H1 (cell line): Measurements from ENCODE around the gene L1TD1. TPM values are rescaled to one million over a fixed set of nuclear protein-coding genes. Genes with fewer than 3 reads are reported as not detected.
A peak's percentile ranks its signal among the peaks of the same experiment; 100 is the strongest.

ENCODE experiments used
- CTCF ChIA-PET: fragments of 300-600 bp; sonication (Branson Sonifier 250); formaldehyde crosslinking; loops from one replicate; lab custom pipeline; 2021; ENCODE audit not compliant: partially characterized antibody; lab: Charles Lee
- POLR2A ChIA-PET: fragments of 300-600 bp; sonication (Branson Sonifier 250); formaldehyde crosslinking; loops from one replicate; lab custom pipeline; 2021; ENCODE audit warnings: inconsistent platforms; ENCODE audit not compliant: partially characterized antibody; lab: Charles Lee
- DNase-seq, 2 experiments: peaks; one replicate each; pipeline versions ENCODE4 v3.0.0 to v3.0.0-alpha.2; 2010 to 2022; ENCODE audit warnings: low spot score in 2 of 2, low read depth in 1 of 2, mixed read lengths in 1 of 2
- FAIRE-seq: peaks from 2 replicates; lab custom pipeline; 2011; peaks lifted over from hg19 to GRCh38; lab: Jason Lieb, UNC
- H2AFZ ChIP-seq: 2 replicates; pipeline ENCODE4 v1.8.1; 2012; ENCODE audit warnings: low read length, inconsistent platforms
- H2AK5ac ChIP-seq: 2 replicates; pipeline ENCODE4 v1.6.1; 2013; ENCODE audit warnings: low read depth, low read length
- H2BK120ac ChIP-seq: replicated peaks from 2 replicates; pipeline ENCODE3; 2013; ENCODE audit warnings: low read depth, low read length, inconsistent platforms
- H2BK12ac ChIP-seq: 2 replicates; pipeline ENCODE4 v1.6.1; 2013; ENCODE audit warnings: low read depth, low read length
- H2BK15ac ChIP-seq: 2 replicates; pipeline ENCODE4 v1.6.1; 2013; ENCODE audit warnings: low read length
- H2BK20ac ChIP-seq: 2 replicates; pipeline ENCODE4 v1.6.1; 2013; ENCODE audit warnings: low read length
- H2BK5ac ChIP-seq: 2 replicates; pipeline ENCODE4 v1.6.1; 2013; ENCODE audit warnings: low read depth, low read length
- H3K14ac ChIP-seq: 2 replicates; pipeline ENCODE4 v1.6.1; 2013; ENCODE audit warnings: inconsistent platforms; ENCODE audit not compliant: insufficient read length
- H3K18ac ChIP-seq: 2 replicates; pipeline ENCODE4 v1.6.1; 2013; ENCODE audit warnings: low read length; ENCODE audit errors: extremely low read depth
- H3K23ac ChIP-seq: 2 replicates; pipeline ENCODE4 v1.6.1; 2013; ENCODE audit warnings: inconsistent platforms; ENCODE audit not compliant: insufficient read length
- H3K23me2 ChIP-seq: 2 replicates; pipeline ENCODE4 v1.6.1; 2013; ENCODE audit warnings: low read depth, low read length
- H3K27ac ChIP-seq: 2 replicates; pipeline ENCODE4 v1.6.1; 2011; ENCODE audit warnings: low read depth, low read length, inconsistent platforms
- H3K27me3 ChIP-seq, 4 experiments: replicated peaks in 1 of 4; 1 replicate in 1 of 4; 2 replicates in 3 of 4; pipeline versions ENCODE4 v1.6.1 to v1.8.1; 2011 to 2013; ENCODE audit warnings: low read length in 3 of 4, mild to moderate bottlenecking in 3 of 4, inconsistent platforms in 2 of 4, mixed read lengths in 2 of 4, moderate library complexity in 1 of 4; ENCODE audit not compliant: control insufficient read depth in 3 of 4, insufficient read depth in 3 of 4; ENCODE audit errors: extremely low read depth in 1 of 4
- H3K36me3 ChIP-seq, 4 experiments: 2 replicates each; pipeline versions ENCODE4 v1.6.1 to v1.8.1; 2011 to 2013; ENCODE audit warnings: mild to moderate bottlenecking in 4 of 4, low read length in 3 of 4, moderate library complexity in 2 of 4, control low read depth in 1 of 4, inconsistent platforms in 1 of 4; ENCODE audit not compliant: insufficient read depth in 4 of 4, control insufficient read depth in 2 of 4
- H3K4ac ChIP-seq: replicated peaks from 2 replicates; pipeline ENCODE3; 2013; ENCODE audit warnings: low read length, low read depth, mixed read lengths, inconsistent platforms; ENCODE audit not compliant: insufficient read length
- H3K4me1 ChIP-seq, 4 experiments: replicated peaks in 1 of 4; 1 replicate in 1 of 4; 2 replicates in 3 of 4; pipeline versions ENCODE4 v1.6.1 to v1.8.1; 2011 to 2013; ENCODE audit warnings: low read length in 3 of 4, inconsistent platforms in 2 of 4, mixed read lengths in 1 of 4; ENCODE audit not compliant: insufficient read depth in 4 of 4, control insufficient read depth in 3 of 4
- H3K4me2 ChIP-seq, 2 experiments: 2 replicates each; pipeline versions ENCODE4 v1.6.1 to v1.8.1; 2011 to 2013; ENCODE audit warnings: low read depth in 2 of 2, low read length in 2 of 2, control low read depth in 1 of 2, inconsistent platforms in 1 of 2, mild to moderate bottlenecking in 1 of 2; ENCODE audit not compliant: insufficient read depth in 1 of 2
- H3K4me3 ChIP-seq, 4 experiments: fragments of 200-600, 300-600 bp in 1 of 4; sonication (generic), shearing (Covaris generic), sonication (Bioruptor Twin) in 1 of 4; 2 replicates each; pipeline versions ENCODE4 v1.5.1 to v1.8.1; 2011 to 2016; ENCODE audit warnings: low read length in 4 of 4, low read depth in 3 of 4, control low read depth in 2 of 4, inconsistent platforms in 2 of 4, mild to moderate bottlenecking in 2 of 4, mixed read lengths in 1 of 4, moderate library complexity in 1 of 4; ENCODE audit not compliant: insufficient read depth in 2 of 4; ENCODE audit errors: extremely low read depth in 1 of 4
- H3K56ac ChIP-seq: replicated peaks from 2 replicates; pipeline ENCODE3; 2013; ENCODE audit warnings: low read depth, mild to moderate bottlenecking, mixed read lengths, low read length, inconsistent platforms; ENCODE audit not compliant: insufficient read length
- H3K79me1 ChIP-seq: 2 replicates; pipeline ENCODE4 v1.6.1; 2013; ENCODE audit warnings: low read depth, low read length, control low read depth
- H3K79me2 ChIP-seq, 2 experiments: 2 replicates each; pipeline versions ENCODE4 v1.6.1 to v1.8.1; 2012 to 2013; ENCODE audit warnings: low read length in 2 of 2, mild to moderate bottlenecking in 2 of 2, inconsistent platforms in 1 of 2; ENCODE audit not compliant: insufficient read depth in 2 of 2, control insufficient read depth in 1 of 2
- H3K9ac ChIP-seq, 4 experiments: replicated peaks in 1 of 4; 1 replicate in 1 of 4; 2 replicates in 3 of 4; pipeline versions ENCODE4 v1.6.1 to v1.8.1; 2011 to 2013; ENCODE audit warnings: low read depth in 3 of 4, low read length in 3 of 4, control low read depth in 2 of 4, mild to moderate bottlenecking in 2 of 4, moderate library complexity in 2 of 4, inconsistent platforms in 1 of 4; ENCODE audit errors: extremely low read depth in 1 of 4
- H3K9me3 ChIP-seq, 2 experiments: 2 replicates each; pipeline versions ENCODE4 v1.6.1 to v1.8.1; 2012 to 2013; ENCODE audit warnings: mild to moderate bottlenecking in 2 of 2, moderate library complexity in 2 of 2, control low read depth in 1 of 2, inconsistent platforms in 1 of 2, low read depth in 1 of 2, low read length in 1 of 2, mixed read lengths in 1 of 2; ENCODE audit not compliant: insufficient read depth in 2 of 2
- H4K20me1 ChIP-seq, 2 experiments: replicated peaks in 1 of 2; 2 replicates each; pipeline versions ENCODE3 to v1.8.1; 2011 to 2013; ENCODE audit warnings: inconsistent platforms in 2 of 2, low read length in 2 of 2, mild to moderate bottlenecking in 1 of 2; ENCODE audit not compliant: insufficient read depth in 2 of 2, control insufficient read depth in 1 of 2
- H4K5ac ChIP-seq: 2 replicates; pipeline ENCODE4 v1.6.1; 2013; ENCODE audit warnings: low read length, low read depth, mixed read lengths, inconsistent platforms; ENCODE audit not compliant: insufficient read length
- H4K8ac ChIP-seq: 2 replicates; pipeline ENCODE4 v1.8.0; 2013; ENCODE audit warnings: mild to moderate bottlenecking, moderate library complexity, low read length, inconsistent platforms; ENCODE audit not compliant: insufficient read depth; ENCODE audit errors: extremely low read depth
- H4K91ac ChIP-seq: replicated peaks from 2 replicates; pipeline ENCODE3; 2013; ENCODE audit warnings: low read length, mixed read lengths, inconsistent platforms; ENCODE audit not compliant: insufficient read length
- CHD2 ChIP-seq: IDR thresholded peaks from 2 replicates; pipeline ENCODE4 v1.6.1; 2012; ENCODE audit warnings: low read length, improper control_type of control experiment
- POLR2A ChIP-seq, 2 experiments: IDR thresholded peaks; 1 replicate in 1 of 2; 2 replicates in 1 of 2; pipeline ENCODE4 v1.6.1; 2011; ENCODE audit warnings: low read depth in 2 of 2, low read length in 2 of 2, mild to moderate bottlenecking in 2 of 2; ENCODE audit errors: control extremely low read depth in 1 of 2
- WGBS, 2 experiments: shearing (Covaris generic) in 1 of 2; methylation state at CpG; one replicate each; pipeline versions ENCODE4 v1.1.6 to v1.1.7; 2013 to 2015; ENCODE audit warnings: low lambda C conversion rate in 2 of 2, mixed read lengths in 2 of 2, inconsistent platforms in 1 of 2, low coverage in 1 of 2, missing lambda C conversion rate in 1 of 2; ENCODE audit not compliant: insufficient replicate concordance in 2 of 2, insufficient coverage in 1 of 2, insufficient read length in 1 of 2; ENCODE audit errors: extremely low coverage in 1 of 2, missing lambda C conversion rate in 1 of 2; 5-methylcytosine and 5-hydroxymethylcytosine counted together
- polyA plus RNA-seq, 7 experiments: library from polyadenylated mRNA; depleted of rRNA in 3 of 7; stranded (reverse) in 5 of 7; unstranded in 2 of 7; fragments of >200 nt in 5 of 7; fragments of 200-250 nt in 2 of 7; gene quantifications; 1 replicate in 5 of 7; 2 replicates in 1 of 7; 4 replicates in 1 of 7; pipeline versions ENCODE4 v1.2.1 to v1.2.3, GENCODE V29; 2011 to 2013; ENCODE audit warnings: missing spikeins in 2 of 7, mixed read lengths in 2 of 7
- total RNA-seq: library from RNA; stranded (reverse); fragmentation: NEBNext Ultra II Directional; extraction: Animal tissue kit (Norgen Biotek cat#: 25700); gene quantifications from 2 replicates; pipeline ENCODE4 v1.2.1, GENCODE V29; 2021

Gene L1TD1
- total and polyA plus RNA-seq, 2 of the 8 experiments (the other 6 are each of a cell fraction or from before 2014, with no cell fraction given), result 35.3 to 441 TPM

GRCh38 chr1:62208970-62209369, 14.3 kb downstream of the L1TD1 start:
- POLR2A ChIA-PET, result interaction anchor here (0.6 to 26.8 kb wide), 22 partner anchors 12 to 482 kb away, joined by 3 to 1232 read pairs (median 4); partner anchors contain the start of gene L1TD1
- H4K91ac ChIP-seq, result no peak overlapping the region
- peaks cover 31 to 89% (median 65%) of the 10 kb centered on the region in 4 experiments for H3K36me3 ChIP-seq
- no peak overlapping the region for H3K56ac ChIP-seq
- TF ChIP-seq CHD2, result no peak
- peak in 1 of 2 experiments; percentile 56; a peak in 2 of 3 replicates for TF ChIP-seq POLR2A (IDR thresholded peaks at IDR 0.05; ENCODE audit: control extremely low read depth in 1 of 2, low read depth in 2 of 2, low read length in 2 of 2)
- TF ChIP-seq, all 59 proteins: peak for 1
- H2BK15ac ChIP-seq, result no peak overlapping the region
- no peak overlapping the region for H3K23ac ChIP-seq
- no peak overlapping the region for H2BK5ac ChIP-seq
- no peak overlapping the region for H2AFZ ChIP-seq
- H4K5ac ChIP-seq, result no peak overlapping the region
- H2BK120ac ChIP-seq, result no peak overlapping the region
- no peak overlapping the region for H3K4me3 ChIP-seq
- no peak overlapping the region for H3K4ac ChIP-seq
- peaks cover 0 to 49% of the 10 kb centered on the region in 2 experiments; a peak in 2 of 4 replicates for H3K79me2 ChIP-seq
- H3K4me1 ChIP-seq, result peaks cover 0 to 5% (median 0%) of the 10 kb centered on the region in 4 experiments; a peak in 1 of 7 replicates
- no peaks in the 10 kb centered on the region for H3K23me2 ChIP-seq
- CTCF ChIA-PET, result interaction anchor here (0.5 to 8.4 kb wide), 6 partner anchors 11 to 257 kb away, joined by 3 to 69 read pairs (median 4); no protein-coding TSS in a partner anchor
- no peak overlapping the region for H3K4me2 ChIP-seq
- no peak overlapping the region for H3K14ac ChIP-seq
- no peak overlapping the region for H2BK12ac ChIP-seq
- no peak overlapping the region for H2BK20ac ChIP-seq
- FAIRE-seq (peak; percentile 42), DNase-seq (no peak)
- H3K9me3 ChIP-seq, result peaks cover 0 to 9% of the 10 kb centered on the region in 2 experiments; a peak in 1 of 4 replicates
- H2AK5ac ChIP-seq, result no peak overlapping the region
- H4K20me1 ChIP-seq, result peaks cover 12 to 17% of the 10 kb centered on the region in 2 experiments
- no peak overlapping the region for H4K8ac ChIP-seq
- no peak overlapping the region for H3K9ac ChIP-seq
- WGBS, 2 experiments, result 0% methylated on average over 1 of the region's 1 CpG; no CpG with 5 or more reads in 1 of the 2 experiments
- no peak overlapping the region for H3K27ac ChIP-seq
- H3K79me1 ChIP-seq, result peaks cover 3% of the 10 kb centered on the region; the same call in 1 of the 2 replicates
- no peak overlapping the region for H3K18ac ChIP-seq
- no peaks in the 10 kb centered on the region for H3K27me3 ChIP-seq
